HCT116 (cell line): Measurements from ENCODE around the gene ATP12A. TPM values are rescaled to one million over a fixed set of nuclear protein-coding genes. Genes with fewer than 3 reads are reported as not detected.

Source experiments
- ATAC-seq: fragments of 200-7000 bp; cut with Tn5 transposase; 2 replicates; pipeline ENCODE4 v1.9.1; 2020; ENCODE audit warnings: mild to moderate bottlenecking, moderate library complexity
- BruUV-seq: library from RNA; stranded (reverse); fragments of 400-500 nt; replicated peaks from 2 replicates; lab custom pipeline; 2021; lab: Mats Ljungman, UMichigan
- CTCF ChIA-PET: fragments of 300-600 bp; sonication (Branson Sonifier 250); formaldehyde crosslinking; loops from one replicate; lab custom pipeline; 2021; ENCODE audit warnings: antibody characterized with exemption; lab: Charles Lee
- POLR2A ChIA-PET: fragments of 300-600, 350-600 bp; sonication (Branson Sonifier 250); formaldehyde crosslinking; loops from one replicate; lab custom pipeline; 2021; ENCODE audit warnings: antibody characterized with exemption; lab: Charles Lee
- RAD21 ChIA-PET, 2 experiments: fragments of 300-600 bp; sonication (Branson Sonifier 250); formaldehyde crosslinking; loops; one replicate each; lab custom pipeline; 2023; ENCODE audit warnings: low total read pairs in 2 of 2; ENCODE audit not compliant: uncharacterized antibody in 2 of 2, unreplicated experiment in 2 of 2, low non-redundant PET in 1 of 2; lab: Charles Lee
- DNase-seq: peaks from one replicate; pipeline ENCODE4 v3.0.0-alpha.2; 2010; ENCODE audit warnings: low read depth, low spot score
- H2AFZ ChIP-seq: fragments of 200-600 bp; shearing (Covaris generic), sonication (generic); 2 replicates; pipeline ENCODE4 v1.6.1; 2017; ENCODE audit warnings: low read depth, mixed run types, mixed read lengths, antibody characterized with exemption, low read length; ENCODE audit not compliant: poor library complexity, severe bottlenecking
- H3K27ac ChIP-seq: 2 replicates; pipeline ENCODE4 v1.5.1; 2012; ENCODE audit warnings: low read depth, low read length
- H3K27me3 ChIP-seq: fragments of 200-600 bp; sonication (generic); 2 replicates; pipeline ENCODE4 v1.6.1; 2016; ENCODE audit warnings: mixed run types, low read length, mixed read lengths; ENCODE audit not compliant: insufficient read depth
- H3K36me3 ChIP-seq, 2 experiments: fragments of 200-500 bp in 1 of 2; fragments of 200-600 bp in 1 of 2; sonication (Bioruptor generic) in 1 of 2; sonication (generic) in 1 of 2; 2 replicates each; pipeline versions ENCODE4 v1.5.1 to v1.6.1; 2014 to 2016; ENCODE audit warnings: low read length in 2 of 2, inconsistent platforms in 1 of 2, mixed read lengths in 1 of 2, mixed run types in 1 of 2; ENCODE audit not compliant: insufficient read depth in 2 of 2, control insufficient read depth in 1 of 2
- H3K4me1 ChIP-seq, 2 experiments: fragments of 200-600 bp in 1 of 2; sonication (generic) in 1 of 2; 2 replicates each; pipeline versions ENCODE4 v1.5.1 to v1.6.1; 2012 to 2017; ENCODE audit warnings: low read length in 2 of 2, inconsistent platforms in 1 of 2, mild to moderate bottlenecking in 1 of 2, mixed read lengths in 1 of 2, mixed run types in 1 of 2, moderate library complexity in 1 of 2; ENCODE audit not compliant: insufficient read depth in 2 of 2, control insufficient read depth in 1 of 2
- H3K4me2 ChIP-seq: fragments of 200-600 bp; sonication (generic); 2 replicates; pipeline ENCODE4 v1.6.1; 2017; ENCODE audit warnings: mixed run types, low read length, mixed read lengths
- H3K4me3 ChIP-seq, 2 experiments: fragments of 200-600 bp in 1 of 2; sonication (generic) in 1 of 2; replicated peaks in 1 of 2; 2 replicates each; pipeline ENCODE4 v1.5.1; 2011 to 2016; ENCODE audit warnings: low read length in 2 of 2, control low read depth in 1 of 2, low read depth in 1 of 2, mild to moderate bottlenecking in 1 of 2, mixed read lengths in 1 of 2, mixed run types in 1 of 2
- H3K79me2 ChIP-seq: fragments of 200-600 bp; sonication (generic); 2 replicates; pipeline ENCODE4 v1.6.1; 2017; ENCODE audit warnings: mild to moderate bottlenecking, mixed run types, low read length, moderate library complexity, mixed read lengths; ENCODE audit not compliant: insufficient read depth
- H3K9ac ChIP-seq: fragments of 200-600 bp; sonication (generic); 2 replicates; pipeline ENCODE4 v1.6.1; 2016; ENCODE audit warnings: low read length, mixed read lengths
- H3K9me2 ChIP-seq: fragments of 200-600 bp; sonication (generic), shearing (Covaris generic); 2 replicates; pipeline ENCODE4 v1.6.1; 2017; ENCODE audit warnings: mixed run types, mild to moderate bottlenecking, moderate library complexity; ENCODE audit not compliant: insufficient read depth
- H3K9me3 ChIP-seq, 2 experiments: fragments of 200-500 bp in 1 of 2; fragments of 200-600 bp in 1 of 2; sonication (Bioruptor generic) in 1 of 2; sonication (generic) in 1 of 2; 2 replicates each; pipeline ENCODE4 v1.6.1; 2014 to 2017; ENCODE audit warnings: low read length in 2 of 2, mixed read lengths in 2 of 2, inconsistent platforms in 1 of 2, low read depth in 1 of 2, mild to moderate bottlenecking in 1 of 2, mixed run types in 1 of 2, moderate library complexity in 1 of 2; ENCODE audit not compliant: control insufficient read depth in 1 of 2, insufficient read depth in 1 of 2
- H4K20me1 ChIP-seq: fragments of 200-600 bp; sonication (generic), shearing (Covaris generic); 2 replicates; pipeline ENCODE4 v1.6.1; 2017; ENCODE audit warnings: mixed run types, mild to moderate bottlenecking, moderate library complexity; ENCODE audit not compliant: insufficient read depth
- CBX3 ChIP-seq: IDR thresholded peaks from 2 replicates; pipeline ENCODE4 v1.6.1; 2012; ENCODE audit warnings: low read depth
- JUND ChIP-seq: IDR thresholded peaks from 2 replicates; pipeline ENCODE4 v1.6.1; 2012
- POLR2A ChIP-seq: IDR thresholded peaks from 2 replicates; pipeline ENCODE4 v1.7.0; 2011; ENCODE audit warnings: borderline replicate concordance; ENCODE audit not compliant: insufficient read depth, insufficient read length; ENCODE audit errors: extremely low read depth
- REST ChIP-seq: IDR thresholded peaks from 2 replicates; pipeline ENCODE4 v1.6.1; 2012; ENCODE audit warnings: low read depth
- TCF7L2 ChIP-seq: IDR thresholded peaks from 2 replicates; pipeline ENCODE4 v1.7.0; 2011; ENCODE audit warnings: borderline replicate concordance, inconsistent platforms; ENCODE audit not compliant: insufficient read depth, insufficient read length; ENCODE audit errors: extremely low read depth
- ZBTB33 ChIP-seq: IDR thresholded peaks from 2 replicates; pipeline ENCODE4 v1.6.1; 2011; ENCODE audit warnings: mild to moderate bottlenecking, low read length, moderate library complexity; ENCODE audit not compliant: insufficient replicate concordance; ENCODE audit errors: extremely low read depth
- intact Hi-C: fragments of 100-400 bp; cut with micrococcal nuclease; formaldehyde crosslinking; loops from 2 replicates; pipeline ENCODE4 v1.10.0; 2022
- total RNA-seq: library from RNA; stranded (reverse); gene quantifications from one replicate; pipeline ENCODE4 v1.2.1, GENCODE V29; 2021; ENCODE audit not compliant: unreplicated experiment
- TF ChIP-seq, protein P1 (sequence below), 3 experiments: fragments of 200-600 bp in 1 of 3; sonication (generic) in 1 of 3; IDR thresholded peaks in 2 of 3; conservative IDR thresholded peaks in 1 of 3; 2 replicates each; pipeline ENCODE4 v1.5.1; 2012 to 2017; ENCODE audit warnings: low read depth in 2 of 3, low read length in 2 of 3, antibody characterized with exemption in 1 of 3, borderline replicate concordance in 1 of 3, control low read depth in 1 of 3, mild to moderate bottlenecking in 1 of 3, mixed read lengths in 1 of 3, mixed run types in 1 of 3, moderate library complexity in 1 of 3; ENCODE audit not compliant: insufficient read depth in 1 of 3

ATP12A gene
- total RNA-seq, 1 experiment from 2014 or later = 0.30 TPM

GRCh38 chr13:24698686-24699085, 18.5 kb downstream of the ATP12A start:
- ATAC-seq = no peak
- Histone ChIP-seq H3K4me2 (no peak overlapping the region), H3K4me1 (peaks cover 0 to 4% of the 10 kb centered on the region in 2 experiments; a peak in 2 of 4 replicates), H3K79me2 (no peaks in the 10 kb centered on the region)
- intact Hi-C loops = no loop called here
- RAD21 ChIA-PET = no interaction called here
- TF ChIP-seq ZBTB33 = no peak
- TF ChIP-seq, protein P1, sequence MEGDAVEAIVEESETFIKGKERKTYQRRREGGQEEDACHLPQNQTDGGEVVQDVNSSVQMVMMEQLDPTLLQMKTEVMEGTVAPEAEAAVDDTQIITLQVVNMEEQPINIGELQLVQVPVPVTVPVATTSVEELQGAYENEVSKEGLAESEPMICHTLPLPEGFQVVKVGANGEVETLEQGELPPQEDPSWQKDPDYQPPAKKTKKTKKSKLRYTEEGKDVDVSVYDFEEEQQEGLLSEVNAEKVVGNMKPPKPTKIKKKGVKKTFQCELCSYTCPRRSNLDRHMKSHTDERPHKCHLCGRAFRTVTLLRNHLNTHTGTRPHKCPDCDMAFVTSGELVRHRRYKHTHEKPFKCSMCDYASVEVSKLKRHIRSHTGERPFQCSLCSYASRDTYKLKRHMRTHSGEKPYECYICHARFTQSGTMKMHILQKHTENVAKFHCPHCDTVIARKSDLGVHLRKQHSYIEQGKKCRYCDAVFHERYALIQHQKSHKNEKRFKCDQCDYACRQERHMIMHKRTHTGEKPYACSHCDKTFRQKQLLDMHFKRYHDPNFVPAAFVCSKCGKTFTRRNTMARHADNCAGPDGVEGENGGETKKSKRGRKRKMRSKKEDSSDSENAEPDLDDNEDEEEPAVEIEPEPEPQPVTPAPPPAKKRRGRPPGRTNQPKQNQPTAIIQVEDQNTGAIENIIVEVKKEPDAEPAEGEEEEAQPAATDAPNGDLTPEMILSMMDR (IDR thresholded peaks at IDR 0.05 in 2 of 3, conservative IDR thresholded peaks at IDR 0.05 in 1 of 3; ENCODE audit: borderline replicate concordance in 1 of 3, insufficient read depth in 1 of 3, low read depth in 2 of 3, low read length in 2 of 3) = no peak
- no peak for TF ChIP-seq TCF7L2
- no peak for TF ChIP-seq JUND
- TF ChIP-seq CBX3 = no peak
- no peak for TF ChIP-seq REST
- no peak for TF ChIP-seq POLR2A
- TF ChIP-seq, all 23 proteins: peak for 0
- Histone ChIP-seq H3K9me3 (no peaks in the 10 kb centered on the region), H2AFZ (no peak overlapping the region), H3K9ac (no peak overlapping the region), H3K4me3 (no peak overlapping the region), H3K27ac (no peak overlapping the region), H3K27me3 (peaks cover 19% of the 10 kb centered on the region), H3K9me2 (no peaks in the 10 kb centered on the region), H3K36me3 (no peaks in the 10 kb centered on the region), H4K20me1 (no peaks in the 10 kb centered on the region)
- no peak for DNase-seq
- POLR2A ChIA-PET = no interaction called here
- no TSS peak for BruUV-seq
- CTCF ChIA-PET = interaction anchor here (1.3 kb wide), 1 partner anchor 296 kb away, joined by 3 read pairs; no protein-coding TSS in a partner anchor
